GM08714 (cell line): ENCODE measurements around the gene SLC25A45.
A peak's percentile ranks its signal among the peaks of the same experiment; 100 is the strongest.

Experiments used
- H3K4me3 ChIP-seq: fragments of 200-500 bp; sonication (Bioruptor generic); 2 replicates; pipeline ENCODE4 v1.5.1; 2014; ENCODE audit warnings: mild to moderate bottlenecking, low read length, inconsistent platforms
- ZNF274 ChIP-seq: IDR thresholded peaks from 2 replicates; pipeline ENCODE4 v1.6.1; 2012; ENCODE audit warnings: mild to moderate bottlenecking, low read depth, low read length

SLC25A45 gene, protein sequence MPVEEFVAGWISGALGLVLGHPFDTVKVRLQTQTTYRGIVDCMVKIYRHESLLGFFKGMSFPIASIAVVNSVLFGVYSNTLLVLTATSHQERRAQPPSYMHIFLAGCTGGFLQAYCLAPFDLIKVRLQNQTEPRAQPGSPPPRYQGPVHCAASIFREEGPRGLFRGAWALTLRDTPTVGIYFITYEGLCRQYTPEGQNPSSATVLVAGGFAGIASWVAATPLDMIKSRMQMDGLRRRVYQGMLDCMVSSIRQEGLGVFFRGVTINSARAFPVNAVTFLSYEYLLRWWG

DNA sequence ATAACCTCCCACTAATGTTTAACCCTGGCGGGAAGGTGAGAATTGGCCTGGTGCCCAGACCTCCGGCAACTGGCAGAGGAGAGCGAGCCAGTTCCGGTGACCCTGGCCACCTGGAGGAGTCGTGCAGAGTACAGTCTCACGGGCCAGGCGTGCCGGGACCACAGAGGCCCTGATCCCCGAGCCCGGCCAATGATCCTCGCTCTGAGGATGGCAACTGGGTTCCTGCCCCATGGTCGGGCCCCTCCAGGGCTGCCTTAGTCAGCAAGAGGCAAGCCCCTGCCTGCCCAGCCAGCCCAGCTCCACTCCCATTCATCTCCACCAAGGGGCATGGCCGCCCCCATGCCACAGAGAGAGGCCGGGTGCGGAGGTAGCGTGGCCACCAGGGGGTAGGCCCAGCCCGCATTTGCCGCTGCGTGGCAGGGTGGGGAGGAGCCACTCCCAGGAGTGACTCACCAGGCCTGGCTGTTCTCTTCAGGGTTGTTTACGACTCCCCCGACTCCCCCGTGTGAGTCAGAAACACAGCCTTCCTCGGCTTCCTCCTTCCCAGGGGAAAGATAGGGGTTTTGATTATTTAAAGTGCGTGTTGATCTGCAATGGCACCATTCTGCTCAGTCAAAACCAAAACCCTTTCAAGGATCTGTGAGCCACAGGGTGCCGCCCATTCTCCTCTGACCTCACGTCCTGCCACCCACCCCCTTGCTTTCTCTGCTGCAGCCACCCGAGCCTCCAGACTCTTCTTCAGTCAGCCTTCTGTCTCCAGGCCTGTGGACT lies at the start of gene SLC25A45:
TSS of gene SLC25A45 (minus strand) at position 614 of the 771 bp plus-strand sequence. CDS start 695 bp downstream, outside the sequence.
- no peak for TF ChIP-seq ZNF274
- peak within 1 kb of the TSS; percentile 51; the same call in 1 of the 2 replicates for H3K4me3 ChIP-seq

DNA sequence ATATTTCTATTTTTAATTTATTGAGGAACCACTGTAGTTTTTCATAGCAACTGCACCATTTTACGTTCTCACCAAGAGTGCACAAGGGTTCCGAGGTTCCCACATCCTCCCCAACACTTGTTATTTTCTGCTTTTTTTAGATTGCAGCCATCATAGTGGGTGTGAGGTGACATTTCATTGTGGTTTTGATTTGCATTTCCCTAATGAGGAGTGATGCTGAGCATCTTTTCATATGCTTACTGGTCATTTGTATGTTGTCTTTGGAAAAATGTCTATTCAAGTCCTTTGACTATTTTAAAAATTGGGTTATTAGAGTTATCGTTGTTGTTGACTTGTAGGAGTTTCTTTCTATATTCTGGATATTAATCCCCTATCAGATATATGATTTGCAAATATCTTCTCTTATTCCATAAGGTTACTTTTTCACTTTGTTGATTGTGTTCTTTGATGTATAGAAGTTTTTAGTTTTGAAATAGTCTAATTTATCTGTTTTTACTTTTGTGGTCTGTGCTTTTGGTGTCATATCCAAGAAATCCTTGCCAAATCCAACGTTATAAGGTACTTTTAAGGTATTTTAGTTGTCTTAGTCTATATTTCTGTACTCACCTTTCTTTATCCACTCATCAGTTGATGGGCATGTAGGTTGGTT lies 49.1 kb upstream of the SLC25A45 start:
- H3K4me3 ChIP-seq = no peak overlapping the region
- no peak for TF ChIP-seq ZNF274

DNA sequence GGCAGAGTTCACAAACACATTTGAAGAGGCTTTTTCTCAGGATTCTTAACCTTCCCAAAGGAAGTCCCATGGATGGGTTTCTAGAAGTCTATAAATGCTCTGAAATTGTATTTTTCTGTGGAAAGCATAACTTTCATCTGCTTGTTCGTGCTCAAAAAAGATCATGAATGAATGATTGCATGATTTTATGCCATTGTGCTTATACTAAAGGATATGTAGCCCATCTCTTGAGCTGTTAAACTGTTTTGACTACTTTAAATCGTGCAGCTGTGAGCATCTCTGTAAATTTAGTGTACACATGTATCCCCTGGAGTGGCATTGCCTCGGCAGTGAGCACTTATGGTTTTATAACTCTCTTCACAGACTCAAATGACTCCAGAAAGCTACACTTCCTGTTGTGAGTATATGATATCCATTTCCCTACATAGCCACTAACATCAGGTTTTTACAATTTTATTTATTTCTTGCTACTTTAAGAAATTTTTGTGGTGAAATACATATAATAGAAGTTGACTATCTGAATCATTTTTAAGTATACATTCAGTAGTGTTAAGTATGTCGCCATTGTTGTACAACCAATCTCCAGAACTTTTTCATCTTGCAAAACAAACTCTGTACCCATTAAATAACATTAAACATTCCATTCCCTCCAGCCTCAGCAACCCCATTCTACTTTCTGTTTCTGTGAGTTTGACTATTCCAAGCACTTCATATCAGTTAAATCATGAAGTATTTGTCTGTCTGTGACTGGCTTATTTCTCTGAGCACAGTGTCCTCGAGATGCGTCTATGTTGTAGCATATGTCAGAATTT lies 48.2 kb upstream of the SLC25A45 start:
- H3K4me3 ChIP-seq = peak overlapping the region; percentile 58; the same call in 1 of the 2 replicates
- no peak for TF ChIP-seq ZNF274

DNA sequence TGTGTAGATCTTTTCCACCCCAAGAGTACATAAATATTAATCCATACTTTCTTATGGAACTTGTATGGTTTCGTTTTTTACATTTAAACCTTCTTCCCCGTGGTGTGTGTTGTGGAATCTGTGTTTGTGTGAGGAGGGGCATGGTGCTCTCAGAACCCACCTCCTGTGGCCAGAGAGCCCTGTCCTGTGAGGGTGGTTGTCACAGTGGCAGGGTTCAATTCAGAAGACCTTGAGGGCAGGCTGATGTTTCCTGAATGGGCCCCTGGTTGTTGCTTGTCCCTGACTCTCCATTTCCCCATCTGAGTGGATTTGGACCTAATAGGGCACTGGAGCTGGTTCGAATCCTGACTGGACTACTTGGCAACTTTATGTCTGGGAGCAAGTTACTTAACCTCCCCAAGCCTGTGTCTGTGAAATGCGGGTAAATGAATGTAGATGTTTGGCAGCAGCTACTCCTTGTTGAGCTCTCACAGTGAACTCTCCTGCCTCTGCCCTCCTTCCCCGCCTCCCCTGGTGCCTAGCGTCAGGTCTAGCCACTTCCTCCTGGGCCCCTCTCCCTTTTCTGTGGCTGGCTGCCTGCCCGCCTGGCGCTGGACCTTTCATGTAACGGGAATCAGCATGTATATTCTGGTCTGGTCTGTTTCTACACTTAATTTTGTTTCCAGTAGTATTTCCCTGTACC lies 47.4 kb upstream of the SLC25A45 start:
- no peak for TF ChIP-seq ZNF274
- H3K4me3 ChIP-seq = peak overlapping the region; percentile 58; the same call in 1 of the 2 replicates

DNA sequence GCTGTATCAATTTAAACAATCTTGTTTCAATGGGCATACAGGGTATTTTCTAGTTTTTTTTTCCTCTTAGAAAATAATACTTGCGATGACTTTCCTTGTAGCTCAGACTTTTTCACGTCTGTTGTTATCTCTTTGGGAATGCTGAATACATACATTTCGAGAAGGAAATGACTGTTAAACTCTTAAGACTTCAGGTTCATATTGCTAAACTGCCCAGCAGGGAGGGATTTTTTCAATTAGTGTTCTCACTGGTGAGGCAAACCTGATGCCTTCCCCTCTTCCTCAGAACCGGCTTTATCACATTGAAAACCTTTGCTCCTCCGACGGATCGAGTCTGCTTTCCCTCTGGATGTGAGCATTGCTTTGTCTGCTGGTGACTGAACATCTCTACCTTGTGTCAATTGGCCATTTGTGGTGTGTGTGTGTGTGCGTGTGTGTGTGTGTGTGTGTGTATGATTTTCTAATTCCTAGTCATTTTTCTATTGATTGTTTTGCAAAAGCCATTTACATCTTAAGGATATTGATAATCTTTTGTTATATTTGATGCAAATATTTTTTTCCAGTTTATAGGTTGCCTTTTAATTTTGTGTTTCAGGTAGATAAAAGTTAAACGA lies 46.7 kb upstream of the SLC25A45 start:
- H3K4me3 ChIP-seq = peak overlapping the region; percentile 58
- no peak for TF ChIP-seq ZNF274

DNA sequence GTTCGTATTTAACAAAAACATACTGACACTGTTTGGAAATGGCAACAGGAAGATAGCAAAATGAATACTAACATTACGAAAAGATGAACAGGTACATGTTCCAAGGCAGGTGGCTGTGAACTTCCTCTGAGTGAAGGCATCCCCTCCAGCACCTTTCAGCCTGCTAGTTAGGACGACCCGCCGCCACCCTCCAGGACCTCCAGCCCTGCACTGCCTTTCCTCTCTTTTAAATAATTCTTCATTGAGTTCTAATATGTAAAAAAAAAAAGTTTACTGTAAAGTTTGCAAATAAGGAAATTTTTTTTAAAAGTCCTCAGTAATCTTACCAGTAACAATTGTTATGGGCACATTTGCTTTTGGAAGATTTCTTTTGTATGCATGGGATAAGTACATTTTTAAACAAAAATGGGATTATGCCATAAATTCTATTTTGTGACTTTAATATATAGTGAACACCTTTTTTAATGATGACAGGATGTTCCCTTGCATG lies 46.2 kb upstream of the SLC25A45 start:
- no peak for TF ChIP-seq ZNF274
- peak overlapping the region; percentile 58 for H3K4me3 ChIP-seq

DNA sequence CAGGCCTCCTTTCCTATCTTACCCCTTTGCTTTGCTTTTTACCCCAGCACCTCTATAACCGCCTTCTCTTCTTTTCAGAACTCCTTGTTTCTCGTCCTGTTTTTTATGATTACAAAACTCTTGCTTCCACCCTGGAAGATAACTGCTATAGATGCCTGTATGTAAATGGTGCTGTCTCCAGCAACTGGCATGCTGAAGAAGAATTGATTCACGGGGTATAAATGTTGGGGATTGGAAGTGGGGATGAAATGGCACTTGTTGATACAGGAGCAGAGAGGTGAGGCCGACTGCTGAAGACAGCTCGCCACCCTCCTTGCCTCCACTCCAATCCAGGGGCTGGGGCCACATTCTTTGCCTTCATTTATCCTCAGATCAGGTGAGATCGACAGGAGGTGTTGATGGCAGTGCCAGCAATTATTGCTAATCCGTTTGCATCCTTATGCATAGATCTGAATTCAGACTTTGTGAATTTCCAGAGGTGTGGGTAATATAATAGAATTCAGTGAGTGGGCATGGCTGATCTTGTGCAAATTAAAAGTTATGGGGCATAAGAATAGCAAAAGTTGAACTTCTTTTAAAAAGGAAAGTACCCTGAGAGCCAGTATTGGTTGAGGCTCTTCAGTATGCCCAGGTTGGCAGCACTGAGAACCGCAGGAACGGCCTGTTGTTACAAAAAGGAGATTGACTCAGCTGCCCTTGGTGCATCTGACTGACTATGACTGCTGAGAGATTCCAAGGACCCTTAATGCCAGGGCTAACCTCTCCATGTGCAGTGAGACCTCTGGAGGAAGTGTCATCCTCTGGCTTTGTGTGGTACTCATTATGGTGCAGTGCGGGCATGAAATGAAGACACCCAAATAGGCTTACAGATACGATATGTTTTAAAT lies 45.5 kb upstream of the SLC25A45 start:
- no peak for TF ChIP-seq ZNF274
- H3K4me3 ChIP-seq = peak overlapping the region; percentile 99; the same call in 1 of the 2 replicates

DNA sequence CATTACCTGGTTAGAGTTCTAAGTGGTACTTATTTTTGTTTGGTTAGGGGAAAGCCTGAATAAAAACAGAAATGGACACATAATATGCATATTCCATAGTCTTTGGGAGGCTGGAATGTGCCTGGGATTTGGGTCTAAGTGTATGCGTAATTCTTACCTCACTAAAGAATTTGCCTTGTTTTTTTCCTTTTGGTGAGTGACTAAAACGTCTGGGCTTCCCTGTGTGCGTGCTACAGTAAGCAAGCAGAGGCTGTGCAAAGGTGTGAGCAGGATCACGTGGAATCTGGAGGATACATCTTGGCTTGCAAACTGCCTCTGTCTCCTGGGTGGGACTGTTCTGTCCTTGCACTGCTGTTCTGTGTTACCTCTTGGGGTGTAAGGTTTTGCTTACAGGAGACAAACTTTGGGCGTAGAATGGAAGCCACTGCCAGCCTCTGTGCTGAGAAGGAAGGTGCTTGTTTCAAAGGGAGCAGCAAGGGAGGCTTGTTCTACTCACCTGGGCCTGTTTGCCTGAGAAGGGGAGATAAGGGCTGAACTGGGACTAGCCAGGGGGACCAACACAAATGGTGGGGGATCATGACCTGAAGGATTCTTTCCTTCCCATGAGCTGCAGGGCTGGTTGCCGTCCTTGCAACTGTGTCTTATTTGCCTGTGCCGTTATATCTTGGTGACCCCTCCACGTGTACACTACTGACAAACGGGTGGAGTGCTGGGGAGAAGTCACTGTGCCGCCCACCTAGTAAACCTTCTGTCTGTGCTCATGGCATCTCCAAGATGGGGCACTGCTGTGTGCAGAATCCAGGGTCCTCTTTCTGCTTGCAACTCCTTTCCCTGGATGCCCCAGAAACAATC lies 44.6 kb upstream of the SLC25A45 start:
- peak overlapping the region; percentile 99 for H3K4me3 ChIP-seq

DNA sequence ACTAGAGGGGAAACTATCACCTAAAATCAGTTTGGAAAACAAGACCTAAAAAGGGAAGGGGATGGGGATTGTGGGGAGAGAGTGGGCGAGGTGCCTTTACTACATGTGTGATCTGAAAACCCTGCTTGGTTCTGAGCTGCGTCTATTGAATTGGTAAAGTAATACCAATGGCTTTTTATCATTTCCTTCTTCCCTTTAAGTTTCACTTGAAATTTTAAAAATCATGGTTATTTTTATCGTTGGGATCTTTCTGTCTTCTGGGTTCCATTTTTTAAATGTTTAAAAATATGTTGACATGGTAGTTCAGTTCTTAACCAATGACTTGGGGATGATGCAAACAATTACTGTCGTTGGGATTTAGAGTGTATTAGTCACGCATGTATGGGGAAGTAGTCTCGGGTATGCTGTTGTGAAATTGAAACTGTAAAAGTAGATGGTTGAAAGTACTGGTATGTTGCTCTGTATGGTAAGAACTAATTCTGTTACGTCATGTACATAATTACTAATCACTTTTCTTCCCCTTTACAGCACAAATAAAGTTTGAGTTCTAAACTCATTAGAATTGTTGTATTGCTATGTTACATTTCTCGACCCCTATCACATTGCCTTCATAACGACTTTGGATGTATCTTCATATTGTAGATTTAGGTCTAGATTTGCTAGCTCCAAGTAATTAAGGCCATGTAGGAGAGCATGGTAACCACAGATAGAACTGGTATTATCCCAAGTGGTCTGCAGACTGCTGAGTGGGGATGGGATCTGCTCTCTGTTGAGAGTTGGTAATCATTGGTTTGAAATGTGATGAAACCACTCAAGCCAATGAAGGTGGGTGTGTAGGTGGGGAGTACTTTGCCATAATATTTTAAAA lies 43.8 kb upstream of the SLC25A45 start:
- peak overlapping the region; percentile 99 for H3K4me3 ChIP-seq
- no peak for TF ChIP-seq ZNF274

More for the DNA sequence above, 44.6 kb upstream of the SLC25A45 start:
- no peak for TF ChIP-seq ZNF274
